ENCODE measurements around the gene SYNE1.

The SYNE1 gene

DNA sequence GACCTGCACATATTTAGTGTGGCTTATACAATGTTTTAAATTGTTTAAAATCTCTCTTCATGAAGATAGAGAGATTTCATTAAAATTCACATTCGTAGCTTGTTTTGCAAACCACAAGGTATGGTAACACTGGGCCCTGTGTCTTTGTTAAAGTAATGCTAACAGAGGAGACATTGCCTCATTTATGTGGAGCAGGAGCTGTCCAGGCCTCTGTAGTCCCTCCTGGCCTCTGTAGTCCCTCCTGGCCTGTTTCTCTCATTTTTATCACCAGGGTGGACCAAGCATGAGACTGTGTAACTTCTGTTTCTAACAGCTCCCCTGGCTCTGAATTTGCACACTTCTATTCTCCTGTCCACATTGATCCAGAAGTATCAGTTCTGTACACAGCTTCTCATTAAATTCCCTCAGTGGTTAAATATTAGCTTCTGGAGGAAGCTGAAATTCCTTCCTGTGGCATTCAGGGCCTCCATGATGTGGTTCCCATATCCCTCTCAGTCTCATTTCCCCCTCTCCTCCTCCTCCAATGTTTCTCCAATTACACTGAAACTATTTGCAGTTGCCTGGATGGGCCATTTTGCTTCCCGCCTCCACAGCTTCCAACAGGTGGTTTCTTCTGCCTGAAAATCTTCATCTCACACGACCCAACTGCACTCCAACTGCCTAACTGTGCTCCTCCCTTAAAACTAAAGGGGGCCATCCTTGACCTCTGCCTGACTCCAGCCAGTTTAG, 340.4 kb downstream of the SYNE1 start:
- in situ Hi-C loops (cut with HindIII; ENCODE audit: low sequenced_read_pairs) = no loop called here

- in situ Hi-C loops (cut with HindIII; ENCODE audit: low sequenced_read_pairs) = no loop called here
Measured at GRCh38 chr6:152295920-152296319, 341.2 kb downstream of the SYNE1 start.

- in situ Hi-C loops (cut with HindIII; ENCODE audit: low sequenced_read_pairs) = no loop called here
Measured at GRCh38 chr6:152295346-152295745, 341.8 kb downstream of the SYNE1 start.

DNA sequence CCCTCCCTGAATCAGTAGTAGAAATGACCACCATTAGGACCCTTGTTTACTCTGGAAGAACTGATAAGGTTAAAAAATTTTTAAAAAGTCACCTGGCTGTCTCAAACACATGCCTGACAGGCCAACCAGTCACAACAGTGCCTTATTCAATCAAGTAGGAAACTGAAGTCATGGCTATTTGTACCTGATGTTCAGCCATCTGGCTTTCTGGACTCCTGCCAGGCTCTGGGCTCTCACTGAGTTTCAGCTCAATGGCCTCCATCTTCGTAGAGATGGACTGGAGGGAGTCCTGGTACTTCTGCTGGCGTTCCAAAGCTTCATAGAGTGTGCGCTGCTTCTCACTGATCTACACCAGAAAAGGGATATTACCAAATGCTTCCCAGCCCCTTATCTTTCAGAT, 343.8 kb downstream of the SYNE1 start:
- in situ Hi-C loops (cut with HindIII; ENCODE audit: low sequenced_read_pairs) = no loop called here

DNA sequence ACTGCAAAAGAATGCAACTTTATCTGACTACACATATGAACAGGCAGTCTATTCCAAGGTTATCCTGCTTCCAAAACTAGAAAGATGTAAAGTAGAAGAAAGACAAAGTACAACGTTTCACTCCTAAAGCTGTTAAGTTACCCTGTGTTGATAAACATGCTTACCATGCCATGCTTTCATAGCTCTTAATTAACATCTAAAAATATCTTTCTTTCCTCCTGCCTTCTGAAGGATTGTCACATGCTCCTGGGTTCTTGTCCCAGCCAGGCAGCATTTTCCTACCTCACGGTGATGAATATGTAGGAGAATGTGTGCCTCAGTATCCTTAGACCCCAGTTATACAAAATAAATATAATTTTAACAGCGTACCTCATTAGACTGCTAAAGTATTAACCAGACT, 344.6 kb downstream of the SYNE1 start:
- in situ Hi-C loops (cut with HindIII; ENCODE audit: low sequenced_read_pairs) = no loop called here

DNA sequence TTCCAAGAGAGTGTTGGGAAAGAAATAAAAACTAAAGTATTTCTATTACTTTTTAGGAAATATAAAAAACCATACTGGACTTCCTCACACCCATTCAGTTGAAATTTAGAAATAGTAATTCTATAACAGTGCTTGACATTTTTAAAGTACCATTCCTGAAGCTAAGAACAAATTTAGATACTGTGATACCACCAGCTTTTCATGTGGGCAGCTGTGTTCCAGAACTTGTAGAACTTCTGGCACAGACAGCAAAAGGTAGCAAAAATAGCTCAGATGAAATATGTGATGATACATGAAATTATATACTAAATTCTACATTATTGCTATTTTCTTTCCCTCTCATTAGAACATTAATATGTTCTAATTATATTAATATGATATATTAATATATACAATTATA, 346.5 kb downstream of the SYNE1 start:
- in situ Hi-C loops (cut with HindIII; ENCODE audit: low sequenced_read_pairs) = no loop called here

DNA sequence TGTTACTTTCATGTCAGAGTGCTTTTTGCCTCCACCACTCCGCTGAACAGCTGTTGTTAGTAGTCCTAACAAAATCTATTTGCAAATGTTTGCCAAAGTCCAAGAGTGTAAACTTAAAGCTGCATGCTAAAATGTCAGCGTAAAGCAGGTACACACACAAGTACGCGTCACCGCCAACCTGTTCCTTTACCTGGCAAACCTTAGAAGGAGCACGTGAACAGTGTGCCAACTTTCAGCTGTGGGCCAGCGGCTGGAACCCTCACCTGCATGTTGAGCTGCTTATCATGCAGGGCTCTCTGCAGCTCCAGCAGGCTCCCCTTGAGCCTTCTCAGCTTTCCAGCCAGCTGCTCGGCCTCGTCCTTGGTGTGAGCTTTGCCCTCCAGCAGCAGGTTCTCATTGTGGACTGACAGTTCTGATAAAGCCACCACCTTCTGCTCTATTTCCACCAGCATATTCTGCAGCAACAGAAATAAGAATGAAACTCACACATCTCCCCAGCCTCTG, 359.3 kb downstream of the SYNE1 start:
- in situ Hi-C loops (cut with HindIII; ENCODE audit: low sequenced_read_pairs) = no loop called here

GRCh38 chr6:152273638-152274037, 363.5 kb downstream of the SYNE1 start:
- in situ Hi-C loops (cut with HindIII; ENCODE audit: low sequenced_read_pairs) = no loop called here

GRCh38 chr6:152273002-152273401, 364.2 kb downstream of the SYNE1 start:
- in situ Hi-C loops (cut with HindIII; ENCODE audit: low sequenced_read_pairs) = no loop called here

DNA sequence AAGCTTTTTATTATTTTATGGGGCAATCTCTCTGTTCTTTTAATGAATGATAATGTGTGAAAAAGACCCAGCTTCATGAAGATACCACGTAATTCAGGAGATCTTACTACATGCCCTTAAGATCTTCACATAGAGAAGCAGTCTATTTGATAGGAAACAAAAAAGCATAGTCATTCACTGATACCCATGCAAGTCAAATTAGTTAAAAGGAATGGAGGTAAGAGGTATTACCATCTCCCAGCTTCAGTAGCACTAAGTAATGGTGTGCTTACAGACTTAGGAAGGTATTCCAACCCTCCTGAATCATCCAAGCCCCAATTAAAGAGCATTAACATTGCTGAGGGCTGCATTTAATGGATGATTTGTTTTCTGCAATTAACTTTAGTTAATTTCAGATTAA, 364.7 kb downstream of the SYNE1 start:
- in situ Hi-C loops (cut with HindIII; ENCODE audit: low sequenced_read_pairs) = no loop called here

- in situ Hi-C loops (cut with HindIII; ENCODE audit: low sequenced_read_pairs) = no loop called here
Measured at GRCh38 chr6:152271776-152272464, 365.2 kb downstream of the SYNE1 start.

GRCh38 chr6:152270301-152270925, 366.7 kb downstream of the SYNE1 start:
- in situ Hi-C loops (cut with HindIII; ENCODE audit: low sequenced_read_pairs) = no loop called here

- in situ Hi-C loops (cut with HindIII; ENCODE audit: low sequenced_read_pairs) = no loop called here
Measured at GRCh38 chr6:152268846-152269442, 368.2 kb downstream of the SYNE1 start.

DNA sequence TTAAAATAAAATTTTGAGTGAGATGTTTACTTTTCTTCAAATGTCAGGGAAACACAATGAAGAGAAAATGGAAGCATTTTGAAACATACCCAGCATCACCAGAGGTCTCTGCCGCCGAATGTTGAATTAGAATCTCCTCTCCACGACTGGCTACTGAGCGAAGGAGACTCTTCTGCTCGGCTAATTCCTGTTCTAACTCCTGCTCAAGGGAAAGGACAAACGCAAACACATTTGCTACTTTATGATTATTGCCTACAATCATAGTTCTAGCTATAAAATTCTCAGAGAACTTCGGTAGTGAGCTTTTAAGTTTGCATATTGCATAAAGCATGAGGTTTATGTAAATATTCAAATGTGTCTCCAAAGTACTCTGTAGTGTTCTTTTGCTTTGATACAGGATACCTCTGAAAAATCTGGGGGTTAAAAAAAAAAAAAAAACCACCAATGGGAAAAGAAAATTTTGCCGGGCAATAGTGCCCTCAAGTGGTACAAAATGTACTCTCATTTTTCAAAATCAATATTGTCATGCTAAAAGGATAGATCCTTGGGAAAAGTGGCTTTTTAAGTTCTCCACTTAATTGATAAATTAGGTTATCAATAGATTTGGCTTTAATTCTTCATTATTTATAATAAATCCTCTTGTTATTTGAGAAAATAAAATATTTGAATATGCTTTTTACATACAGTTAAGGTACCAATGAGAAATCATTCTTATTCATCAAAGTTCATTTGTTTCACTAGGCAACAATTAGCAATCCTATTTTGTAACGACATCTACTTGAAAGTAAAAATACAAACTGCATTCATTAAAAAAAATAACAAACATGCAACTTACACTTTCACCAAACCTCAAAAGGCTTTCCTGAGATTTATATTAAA, 369.0 kb downstream of the SYNE1 start:
- in situ Hi-C loops (cut with HindIII; ENCODE audit: low sequenced_read_pairs) = no loop called here

GRCh38 chr6:152265651-152266050, 371.5 kb downstream of the SYNE1 start:
- in situ Hi-C loops (cut with HindIII; ENCODE audit: low sequenced_read_pairs) = no loop called here

- in situ Hi-C loops (cut with HindIII; ENCODE audit: low sequenced_read_pairs) = no loop called here
Measured at GRCh38 chr6:152263582-152263981, 373.6 kb downstream of the SYNE1 start.

DNA sequence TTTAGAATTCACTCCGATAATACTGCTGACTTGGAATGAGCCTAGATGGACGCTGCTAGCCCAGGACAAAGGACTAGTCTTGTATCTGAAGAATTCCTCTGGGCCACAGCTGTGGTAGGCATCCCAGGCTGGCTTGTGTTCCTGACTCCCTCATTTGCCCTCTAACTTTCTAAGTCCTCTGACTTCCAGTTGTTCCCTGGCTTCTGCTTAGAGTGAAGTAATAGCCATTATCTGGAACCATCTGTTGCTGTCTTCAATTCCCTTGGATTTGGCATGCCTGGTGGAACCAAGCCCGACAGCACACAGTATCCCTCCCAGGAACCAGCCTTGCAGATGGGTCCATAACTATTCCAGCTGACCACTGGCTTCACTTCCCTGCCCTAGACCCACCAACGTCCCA, 376.0 kb downstream of the SYNE1 start:
- in situ Hi-C loops (cut with HindIII; ENCODE audit: low sequenced_read_pairs) = no loop called here

- in situ Hi-C loops (cut with HindIII; ENCODE audit: low sequenced_read_pairs) = no loop called here
Measured at GRCh38 chr6:152259234-152259633, 377.9 kb downstream of the SYNE1 start.

- in situ Hi-C loops (cut with HindIII; ENCODE audit: low sequenced_read_pairs) = no loop called here
Measured at GRCh38 chr6:152257581-152257980, 379.6 kb downstream of the SYNE1 start.

DNA sequence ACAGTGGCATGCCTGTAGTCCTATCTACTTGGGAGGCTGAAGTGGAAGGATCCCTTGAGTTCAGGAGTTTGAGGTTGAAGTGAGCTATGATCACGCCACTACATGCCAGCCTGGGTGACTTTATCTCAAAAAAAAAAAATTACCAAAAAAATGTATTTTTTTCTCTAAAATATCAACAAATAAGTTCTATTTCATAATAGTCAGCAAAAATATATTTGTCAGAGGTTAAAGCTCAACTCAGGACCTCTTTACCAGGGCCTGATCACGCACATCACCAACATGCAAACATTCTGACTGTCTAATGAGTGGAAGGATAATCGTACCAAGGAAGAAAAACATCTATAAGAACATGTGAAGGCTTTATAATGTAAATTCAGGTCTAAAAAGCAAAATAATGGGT, 387.0 kb downstream of the SYNE1 start:
- in situ Hi-C loops (cut with HindIII; ENCODE audit: low sequenced_read_pairs) = no loop called here

DNA sequence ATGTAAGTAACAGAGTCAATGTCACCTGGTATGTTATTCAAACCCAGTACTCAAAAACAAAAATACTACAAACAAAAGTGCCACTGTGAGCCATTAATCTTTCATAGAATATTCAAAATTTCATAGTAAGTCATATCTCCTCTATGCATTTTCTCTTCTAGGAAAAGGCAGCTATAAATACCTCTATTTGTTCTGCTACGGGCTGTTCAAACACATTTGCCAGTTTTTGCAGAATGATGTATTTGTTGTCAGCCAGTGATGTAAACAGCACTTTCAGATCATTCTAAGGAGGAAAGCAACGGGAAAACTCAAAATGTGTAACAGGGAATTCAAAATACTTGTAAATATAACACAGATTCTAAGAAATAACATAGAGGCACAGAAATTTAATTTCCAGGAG, 388.2 kb downstream of the SYNE1 start:
- in situ Hi-C loops (cut with HindIII; ENCODE audit: low sequenced_read_pairs) = no loop called here

Measured in endothelial cell of hepatic sinusoid (primary cell).